HG02938 (cell line): ENCODE data around the gene LRP8.

ENCODE experiments used
- ATAC-seq: cut with Tn5 transposase; IDR thresholded peaks from one replicate; pipeline ENCODE4 v1.9.1; 2021; ENCODE audit warnings: mild to moderate bottlenecking, moderate library complexity; ENCODE audit not compliant: unreplicated experiment

The LRP8 gene

DNA sequence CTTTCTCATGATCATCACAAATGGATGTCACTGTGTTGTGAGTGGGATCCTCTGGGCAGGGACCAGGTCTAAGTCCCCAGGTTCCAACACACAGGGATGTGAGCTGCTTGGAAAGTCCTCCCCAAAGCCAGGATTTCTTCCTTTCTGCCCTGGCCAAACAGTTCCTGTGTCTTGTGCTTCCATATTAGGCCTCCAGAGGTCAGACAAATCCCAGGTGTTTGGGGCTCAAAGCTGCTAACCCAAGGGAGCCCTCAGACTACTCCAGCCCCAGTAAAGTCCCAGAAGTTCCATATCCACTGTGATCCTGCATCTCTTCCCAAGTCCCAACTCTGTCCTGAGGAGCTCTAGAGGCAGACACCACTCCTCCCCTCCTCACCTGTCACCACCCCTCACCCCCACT lies 61.8 kb downstream of the LRP8 start:
- no peak for ATAC-seq

DNA sequence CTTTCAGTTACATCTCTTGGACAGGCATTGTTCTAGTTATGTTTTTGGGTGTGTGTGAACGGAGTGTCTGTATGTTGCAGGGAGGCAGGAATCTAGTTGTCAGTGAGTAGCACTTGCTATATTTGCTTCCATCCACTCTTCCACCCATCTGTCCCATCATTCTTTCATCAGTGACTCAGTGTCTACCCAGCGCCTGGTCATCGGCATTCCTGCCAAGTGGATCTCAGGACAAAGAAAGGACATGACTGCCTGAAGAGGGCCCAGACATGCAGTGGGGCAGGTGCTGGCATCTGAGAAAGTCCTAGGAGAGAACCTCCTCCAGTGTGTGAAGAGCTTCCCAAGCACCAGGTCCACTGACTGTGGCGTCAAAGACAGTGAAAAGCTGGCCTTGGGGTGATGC lies 62.3 kb downstream of the LRP8 start:
- ATAC-seq = no peak

DNA sequence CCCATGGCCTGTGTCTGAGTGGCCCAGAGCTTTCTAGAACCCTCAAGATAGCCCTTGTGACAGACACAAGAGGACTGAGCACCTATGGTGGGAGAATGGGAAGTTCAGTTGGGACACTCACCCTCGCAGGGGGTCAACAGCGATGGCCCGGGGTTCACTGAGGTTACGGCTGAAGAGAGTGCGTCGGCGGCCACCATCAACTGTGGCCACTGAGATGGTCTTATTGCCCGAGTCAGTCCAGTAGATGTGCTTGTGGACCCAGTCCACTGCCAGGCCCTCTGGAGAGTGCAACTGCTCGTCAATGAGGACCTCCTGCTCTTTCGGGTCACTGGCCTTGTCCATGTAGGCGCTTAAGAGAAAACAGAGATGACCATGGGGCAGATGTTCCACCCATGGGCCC lies 63.8 kb downstream of the LRP8 start:
- no peak for ATAC-seq

- no peak for ATAC-seq
These were observed 65.9 kb downstream of the LRP8 start for GRCh38 chr1:53262000-53262399.

DNA sequence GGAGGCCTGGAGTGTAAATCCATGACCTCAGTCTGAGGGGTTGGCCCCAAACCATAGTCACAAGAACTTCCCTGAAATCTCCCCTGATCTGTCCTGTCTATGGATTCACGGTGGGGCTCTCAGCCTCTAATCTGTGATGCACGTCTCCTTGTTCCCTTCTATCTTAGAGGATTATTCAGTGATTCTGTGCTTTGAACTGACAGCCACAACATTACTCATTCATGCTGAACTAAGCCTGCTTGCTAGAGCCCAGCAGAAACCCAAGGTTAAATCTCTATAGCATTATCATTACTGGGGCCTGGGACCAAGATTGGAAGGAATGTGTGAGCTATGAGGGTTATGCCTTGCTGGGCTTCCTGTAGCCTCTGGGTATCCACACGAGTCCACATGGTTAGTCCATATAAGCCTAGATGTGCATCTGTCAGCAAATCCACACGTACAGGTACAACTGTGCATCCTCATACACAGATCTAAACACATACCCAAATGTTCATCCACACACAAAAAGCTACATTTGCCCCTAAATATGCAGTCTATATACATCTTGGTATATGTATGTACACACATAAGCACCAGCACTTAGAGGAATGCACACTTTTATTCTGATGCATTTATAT lies 67.1 kb downstream of the LRP8 start:
- no peak for ATAC-seq

GRCh38 chr1:53259932-53260331 lies 67.9 kb downstream of the LRP8 start:
- no peak for ATAC-seq

- ATAC-seq = no peak
These were observed 69.7 kb downstream of the LRP8 start for GRCh38 chr1:53258216-53258615.

DNA sequence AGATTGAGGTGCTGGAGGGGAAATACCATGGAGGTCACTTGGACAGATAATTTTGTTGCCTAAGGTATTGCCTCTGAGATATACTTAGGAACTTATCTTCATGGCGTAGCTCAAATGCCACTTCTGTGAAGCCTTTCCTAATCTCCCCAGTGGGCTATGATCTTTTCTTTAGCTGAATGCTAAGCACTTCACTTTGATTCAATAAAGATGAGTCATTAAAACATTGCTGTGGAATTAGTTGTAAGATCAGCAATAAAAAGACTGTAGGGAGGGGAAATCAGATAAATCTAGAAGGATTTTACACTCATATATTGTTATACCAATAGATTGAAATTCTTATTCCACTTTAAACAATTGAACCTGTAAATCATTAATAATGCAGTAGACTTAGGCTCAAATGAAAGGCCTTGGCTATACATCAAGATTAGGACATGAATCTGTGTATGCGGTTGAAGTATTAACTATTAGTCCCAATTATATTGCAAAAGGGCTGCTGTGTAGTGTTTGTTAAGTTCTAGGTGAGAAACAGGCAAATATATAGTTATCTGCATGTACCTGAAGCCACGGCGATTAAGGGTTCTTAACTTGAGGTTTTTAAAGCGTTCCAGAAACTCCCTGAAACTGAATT lies 70.3 kb downstream of the LRP8 start:
- no peak for ATAC-seq

GRCh38 chr1:53256511-53257453 lies 71.1 kb downstream of the LRP8 start:
- no peak for ATAC-seq

DNA sequence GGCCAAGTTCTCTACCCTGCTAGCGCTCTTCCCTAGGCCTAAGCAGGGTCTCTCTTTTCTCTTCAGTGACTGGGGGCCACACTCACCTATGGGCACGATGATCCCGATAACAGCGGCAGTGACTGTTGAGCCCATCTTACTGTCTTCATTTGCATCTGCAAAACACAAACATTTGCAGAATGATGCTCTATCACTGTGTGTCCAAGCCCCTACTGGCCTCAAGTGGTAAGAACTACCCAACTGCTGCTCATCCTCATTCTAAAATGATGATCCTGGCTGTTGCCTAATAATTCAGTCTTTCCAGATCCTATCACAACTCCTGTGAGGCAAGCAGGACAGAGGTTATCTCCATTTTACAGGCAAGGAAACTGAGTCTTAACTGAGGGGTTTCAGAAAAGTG lies 72.8 kb downstream of the LRP8 start:
- ATAC-seq = no peak

DNA sequence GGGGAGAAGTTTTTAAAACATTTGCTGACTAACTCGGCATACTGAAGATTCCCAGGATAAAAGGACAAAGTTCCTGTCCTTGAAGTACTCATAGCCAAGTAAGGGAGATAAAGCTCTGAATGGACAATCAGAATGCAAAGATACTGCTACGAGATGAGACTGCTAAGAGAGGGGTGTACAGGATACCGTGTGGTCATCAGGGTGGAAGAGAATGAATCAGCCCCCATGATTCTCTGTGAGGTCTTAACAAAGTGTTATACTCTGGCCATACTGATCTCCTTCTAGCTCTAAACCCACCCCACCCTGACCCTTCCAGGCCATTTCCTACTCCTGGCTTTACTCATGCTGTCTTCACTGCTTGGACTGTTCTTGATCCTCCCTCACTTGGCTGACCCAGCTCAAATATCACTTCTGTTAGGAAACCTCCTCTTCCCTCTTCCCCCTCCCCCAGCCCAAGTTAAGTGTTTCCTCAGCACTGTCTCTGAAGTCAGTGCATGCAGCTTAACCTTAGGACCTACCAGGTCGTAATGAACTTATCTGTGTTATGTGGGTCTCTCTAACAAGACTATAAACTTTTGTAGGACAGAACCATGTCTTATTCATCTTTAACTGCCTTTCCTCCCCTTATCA lies 73.7 kb downstream of the LRP8 start:
- ATAC-seq = no peak

DNA sequence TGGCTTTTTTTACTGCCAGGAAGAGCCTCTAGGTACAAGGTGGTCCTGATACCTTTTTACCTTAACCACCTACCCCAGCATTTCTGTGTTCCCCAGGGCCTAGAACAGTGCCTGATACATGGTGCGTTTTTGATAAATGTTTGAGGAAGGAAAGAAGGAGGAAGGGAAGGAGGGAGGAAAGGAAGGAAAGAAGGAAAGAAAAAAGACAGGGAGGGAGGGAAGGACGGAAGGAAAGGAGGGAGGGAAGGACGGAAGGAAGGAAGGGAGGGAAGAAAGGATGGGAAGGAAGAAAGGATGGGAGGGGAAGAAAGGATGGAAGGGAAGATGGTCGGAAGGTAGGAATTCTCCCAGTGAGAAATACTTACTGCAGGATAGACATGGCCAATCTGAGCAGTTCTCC lies 77.5 kb downstream of the LRP8 start:
- ATAC-seq = no peak

DNA sequence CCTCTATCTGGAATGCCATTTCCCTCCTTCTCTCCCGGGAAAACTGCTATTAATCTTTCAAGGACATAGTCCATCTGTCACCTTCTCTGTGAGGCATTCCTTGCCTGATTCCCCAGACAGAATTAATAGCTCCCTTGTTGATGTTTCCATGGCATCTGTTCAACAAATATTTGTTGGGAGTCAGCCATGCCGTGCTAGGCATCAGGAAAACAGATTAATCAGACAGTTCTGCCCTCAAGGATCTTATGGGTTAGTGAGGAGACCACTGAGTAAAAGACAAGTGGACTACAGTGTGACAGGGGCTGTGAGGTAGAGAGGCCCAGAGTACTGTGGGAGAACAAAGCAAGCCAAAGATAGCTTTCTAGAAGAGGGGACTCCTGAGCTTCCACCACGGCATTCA lies 78.2 kb downstream of the LRP8 start:
- no peak for ATAC-seq

DNA sequence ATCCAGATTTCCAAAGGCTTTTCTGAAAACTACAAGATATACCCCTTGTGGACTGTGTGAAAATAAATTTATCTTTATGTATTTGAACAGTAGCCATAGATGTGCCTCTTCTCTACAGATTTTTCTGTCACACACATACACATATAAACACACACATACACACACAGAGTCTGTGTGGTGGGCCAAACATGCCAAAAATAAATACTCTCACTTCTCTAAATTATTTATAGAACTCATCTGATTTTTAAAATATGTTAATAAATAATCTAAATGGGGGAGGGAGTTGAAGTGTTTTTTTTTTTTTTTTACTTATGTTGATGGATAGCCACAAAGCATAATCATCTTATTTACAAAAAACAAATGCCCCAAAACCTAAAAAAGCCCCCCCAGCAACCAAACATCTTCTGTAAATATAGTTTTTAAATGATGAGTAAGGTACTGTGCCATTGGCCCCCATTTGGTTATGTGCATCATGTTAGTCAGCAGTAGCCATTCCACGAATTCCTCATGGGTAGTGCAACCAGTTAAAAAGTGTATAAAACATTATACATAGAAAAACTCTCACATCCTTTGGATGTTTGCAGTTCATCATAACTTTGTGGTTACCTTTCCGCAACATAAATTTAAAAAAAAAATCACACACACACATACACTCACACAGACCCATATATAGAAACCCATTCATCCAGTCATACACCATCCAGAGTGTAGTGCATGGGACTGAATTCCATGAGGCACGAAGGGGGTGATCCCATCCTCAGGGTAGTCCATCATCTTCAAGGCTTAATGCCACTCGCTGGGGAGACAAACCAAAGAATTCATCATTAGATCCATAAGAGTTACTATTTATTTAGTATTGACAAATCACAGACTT lies 81.4 kb downstream of the LRP8 start:
- no peak for ATAC-seq

GRCh38 chr1:53244141-53244540 lies 83.7 kb downstream of the LRP8 start:
- ATAC-seq = no peak

DNA sequence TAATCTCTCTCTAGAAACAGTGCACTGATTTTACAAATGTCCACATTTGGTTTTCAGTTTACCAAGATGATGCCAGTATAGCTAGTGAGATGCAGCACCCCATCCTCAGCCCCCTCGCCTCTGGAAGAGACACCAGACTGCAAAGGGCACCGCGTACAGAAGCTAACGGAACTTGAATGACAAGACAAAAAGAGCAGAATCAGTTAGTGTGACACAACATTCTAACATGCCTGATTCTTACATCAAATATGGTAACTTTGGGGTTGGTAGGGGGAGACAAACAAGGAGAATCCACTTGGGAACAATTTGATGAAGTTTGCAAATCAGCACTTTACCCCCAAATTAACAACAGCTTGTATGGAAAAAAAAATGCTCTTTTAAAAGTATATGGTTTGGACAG lies 85.5 kb downstream of the LRP8 start:
- ATAC-seq = no peak

- ATAC-seq = no peak
These were observed 86.0 kb downstream of the LRP8 start for GRCh38 chr1:53241828-53242227.

DNA sequence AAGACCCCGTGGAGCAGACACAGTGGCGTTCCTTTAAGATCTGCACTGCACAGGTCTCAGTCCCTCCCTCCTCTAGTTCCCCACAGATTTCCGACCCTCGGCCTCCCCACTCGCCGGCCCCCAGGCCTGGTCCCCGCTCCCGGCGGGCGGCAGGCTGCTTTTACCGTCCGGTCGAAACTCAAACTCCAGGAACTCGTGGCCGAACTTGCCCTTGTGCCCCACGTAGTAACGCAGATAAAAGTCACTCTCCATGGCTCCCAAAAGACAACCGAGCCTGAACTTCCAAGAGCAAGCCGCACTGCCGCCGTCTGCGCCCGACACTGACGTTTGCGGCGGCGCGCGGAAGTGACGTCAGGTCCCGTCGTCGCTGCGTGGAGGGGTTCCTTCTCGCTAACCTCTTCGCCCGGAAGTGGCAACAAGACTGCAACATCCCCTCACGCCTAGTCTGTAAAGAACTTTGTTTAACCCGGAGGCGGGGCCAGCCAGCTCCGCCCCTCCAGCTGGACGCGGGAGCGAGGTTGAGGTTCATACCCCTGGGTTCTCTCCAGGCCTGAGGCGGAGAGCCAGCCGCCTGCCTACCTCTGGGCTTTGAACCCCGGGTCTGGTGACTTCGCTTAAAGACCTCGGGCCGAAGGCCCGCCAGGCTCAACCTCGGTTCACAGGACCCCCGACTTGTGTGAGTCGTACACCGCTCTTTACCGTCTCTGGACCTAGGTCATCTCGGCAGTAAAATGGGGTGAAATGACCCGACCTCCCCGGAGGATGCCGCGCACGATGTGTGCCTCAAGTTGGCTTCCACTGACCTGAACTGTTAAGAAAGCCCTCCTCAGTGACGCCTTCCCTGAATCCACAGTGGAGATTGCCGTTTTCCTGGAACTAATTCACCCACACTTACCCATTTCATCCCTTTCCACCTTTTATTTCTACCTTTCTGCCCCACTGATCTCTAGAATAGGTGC lies 89.4 kb downstream of the LRP8 start, which contains the start of gene MAGOH:
Gene MAGOH (minus strand): TSS at position 322 of the 959 bp plus-strand sequence. CDS start 70 bp downstream, at position 252.
- ATAC-seq = peak; percentile 97

- ATAC-seq = no peak
These were observed 90.2 kb downstream of the LRP8 start for GRCh38 chr1:53237638-53238037.
